Measurements from ENCODE around the gene HBEGF.
A peak's percentile ranks its signal among the peaks of the same experiment; 100 is the strongest.

The HBEGF gene, protein sequence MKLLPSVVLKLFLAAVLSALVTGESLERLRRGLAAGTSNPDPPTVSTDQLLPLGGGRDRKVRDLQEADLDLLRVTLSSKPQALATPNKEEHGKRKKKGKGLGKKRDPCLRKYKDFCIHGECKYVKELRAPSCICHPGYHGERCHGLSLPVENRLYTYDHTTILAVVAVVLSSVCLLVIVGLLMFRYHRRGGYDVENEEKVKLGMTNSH

GRCh38 chr5:140346348-140347221 is at the start of gene HBEGF:
Gene HBEGF (minus strand): TSS chr5:140346603. CDS start chr5:140346328, 275 bp downstream.
- peak; percentile 59 to 61 for DNase-seq

- DNase-seq: no peak
Measured at GRCh38 chr5:140393738-140394137, 47.3 kb upstream of the HBEGF start.

DNA sequence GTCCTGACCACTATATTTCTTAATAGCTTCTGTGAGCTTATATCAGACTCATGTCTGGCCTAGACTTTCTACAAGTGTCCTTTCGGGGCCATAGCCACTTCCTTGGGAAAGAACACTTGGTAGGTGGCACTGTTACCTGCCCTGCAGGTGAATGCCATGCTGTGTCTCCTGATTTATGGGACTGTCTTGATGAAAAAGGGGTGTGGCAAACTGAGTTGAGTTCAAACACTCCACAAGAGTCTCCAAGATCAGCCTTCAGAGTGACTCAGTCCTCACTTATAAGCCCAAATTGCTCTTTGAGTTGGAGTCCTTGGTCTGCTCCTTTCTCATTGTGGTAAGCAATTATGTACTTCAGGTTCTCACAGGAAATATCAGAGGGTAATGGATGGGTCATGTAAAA is 45.3 kb upstream of the HBEGF start:
- DNase-seq: no peak

DNA sequence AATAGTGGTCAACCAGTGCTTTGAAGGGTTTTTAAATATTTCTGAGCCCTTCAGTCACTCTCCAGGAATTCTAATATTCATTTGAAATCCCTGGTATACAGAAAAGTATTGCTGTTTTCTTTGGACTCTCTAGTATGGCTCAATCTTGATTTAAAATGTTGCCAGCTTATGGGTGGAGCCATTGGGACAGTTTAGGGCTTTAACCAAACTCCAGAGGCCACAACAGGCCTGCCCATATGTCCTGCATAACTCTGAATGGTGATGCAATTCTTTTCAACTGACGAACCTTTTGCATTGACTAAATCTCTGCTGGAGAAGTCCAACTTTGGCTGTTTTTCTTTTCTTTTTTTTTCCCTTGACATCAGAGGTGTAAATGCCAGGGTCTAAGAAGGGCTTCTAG is 44.9 kb upstream of the HBEGF start:
- no peak for DNase-seq

DNA sequence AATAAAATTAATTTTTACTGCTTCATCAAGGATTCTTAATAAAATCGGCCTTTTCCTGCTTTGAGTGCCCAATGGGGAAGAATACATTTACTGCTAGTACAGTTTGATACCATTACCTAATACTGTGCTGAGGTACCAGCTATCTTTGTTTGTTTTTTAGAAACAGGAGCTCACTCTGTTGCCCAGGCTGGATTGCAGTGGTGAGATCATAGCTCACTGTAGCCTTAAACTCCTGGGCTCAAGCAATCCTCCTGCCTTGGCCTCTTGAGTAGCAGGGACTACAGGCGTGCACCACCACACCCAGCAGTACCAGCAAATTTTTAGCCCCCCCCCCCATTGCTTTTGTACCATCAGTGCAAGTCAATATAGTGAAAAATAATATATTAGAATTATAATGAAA is 41.6 kb upstream of the HBEGF start:
- DNase-seq: no peak

DNA sequence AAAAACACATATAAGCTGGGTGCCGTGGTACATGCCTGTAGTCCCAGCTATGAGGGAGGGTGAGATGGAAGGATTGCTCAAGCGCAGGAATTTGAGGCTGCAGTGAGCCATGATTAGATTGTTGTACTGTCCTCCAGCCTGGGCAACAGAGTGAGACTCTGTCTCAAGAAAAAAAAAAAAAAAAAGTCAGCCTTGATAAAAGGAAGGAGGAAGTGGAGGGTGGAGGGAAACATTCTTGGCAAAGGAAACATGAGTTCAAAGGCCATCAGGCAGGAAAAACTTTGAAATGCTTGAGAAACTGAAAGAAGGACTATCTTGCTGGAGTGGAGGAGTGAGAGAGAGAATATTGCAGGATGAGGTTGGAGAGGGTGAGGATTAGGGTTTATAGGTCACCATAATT is 36.9 kb upstream of the HBEGF start:
- no peak for DNase-seq

- no peak for DNase-seq
Measured at GRCh38 chr5:140382866-140383265, 36.5 kb upstream of the HBEGF start.

DNA sequence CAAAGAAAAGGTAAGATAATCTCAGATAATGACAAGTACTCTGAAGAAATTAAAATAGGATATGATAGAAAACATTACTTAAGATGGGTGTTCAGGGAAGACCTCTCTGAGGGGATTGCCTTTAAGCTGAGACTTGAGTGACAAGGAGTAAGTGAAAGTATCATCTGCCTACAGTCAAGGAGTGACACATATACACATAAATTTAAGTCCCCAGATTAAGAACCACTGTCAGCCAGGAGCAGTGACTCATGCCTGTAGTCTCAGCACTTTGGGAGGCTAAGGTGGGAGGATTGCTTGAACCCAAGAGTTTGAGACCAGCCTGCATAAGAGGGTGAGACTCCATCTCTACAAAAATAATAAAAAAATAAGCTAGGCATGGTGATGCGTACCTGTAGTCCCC is 35.6 kb upstream of the HBEGF start:
- DNase-seq: no peak

GRCh38 chr5:140381351-140381750 is 34.9 kb upstream of the HBEGF start:
- DNase-seq: no peak

DNA sequence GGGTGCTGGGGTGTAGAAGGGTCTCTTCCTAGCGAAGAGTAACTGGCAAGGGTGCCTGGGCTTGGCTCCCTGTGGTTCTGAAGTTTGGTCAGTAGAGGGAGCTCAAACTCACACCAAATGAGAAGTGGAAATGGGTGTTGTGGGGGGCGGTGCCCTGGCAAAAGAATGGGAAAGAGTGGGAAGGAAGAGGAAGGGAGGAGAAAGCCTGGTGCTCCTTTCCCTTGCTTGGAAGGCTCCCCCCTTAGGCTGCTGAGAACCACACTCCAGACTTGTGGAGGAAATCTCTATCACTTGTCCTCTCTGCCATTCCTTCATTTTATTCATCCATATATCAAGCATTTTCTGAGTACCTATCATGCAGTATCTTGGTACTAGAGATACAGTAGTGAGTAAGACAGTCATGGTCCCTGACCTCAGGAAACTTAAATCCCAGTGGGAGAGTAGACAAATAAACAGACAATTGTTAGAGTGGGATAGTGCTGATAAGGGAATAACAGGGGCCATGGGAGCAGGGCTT is 26.6 kb upstream of the HBEGF start:
- DNase-seq: peak; percentile 32 to 59

GRCh38 chr5:140371356-140372151 is 25.2 kb upstream of the HBEGF start:
- DNase-seq: no peak

- no peak for DNase-seq
Measured at GRCh38 chr5:140367256-140368013, 21.0 kb upstream of the HBEGF start.

GRCh38 chr5:140366589-140367255 is 20.3 kb upstream of the HBEGF start:
- no peak for DNase-seq

GRCh38 chr5:140365941-140366340 is 19.5 kb upstream of the HBEGF start:
- no peak for DNase-seq

- DNase-seq: no peak
Measured at GRCh38 chr5:140365282-140365681, 18.9 kb upstream of the HBEGF start.

DNA sequence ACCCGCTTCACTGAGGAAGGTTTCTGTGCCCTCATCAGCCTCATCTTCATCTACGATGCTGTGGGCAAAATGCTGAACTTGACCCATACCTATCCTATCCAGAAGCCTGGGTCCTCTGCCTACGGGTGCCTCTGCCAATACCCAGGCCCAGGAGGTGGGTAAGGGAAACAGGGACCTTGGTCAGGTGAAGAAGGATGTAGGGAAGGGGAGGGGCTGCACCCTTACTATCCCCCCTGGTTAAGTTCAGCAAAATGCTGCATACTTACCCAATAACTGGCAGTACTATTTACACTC is 18.0 kb upstream of the HBEGF start:
- DNase-seq: no peak

GRCh38 chr5:140363631-140364471 is 17.4 kb upstream of the HBEGF start:
- no peak for DNase-seq

DNA sequence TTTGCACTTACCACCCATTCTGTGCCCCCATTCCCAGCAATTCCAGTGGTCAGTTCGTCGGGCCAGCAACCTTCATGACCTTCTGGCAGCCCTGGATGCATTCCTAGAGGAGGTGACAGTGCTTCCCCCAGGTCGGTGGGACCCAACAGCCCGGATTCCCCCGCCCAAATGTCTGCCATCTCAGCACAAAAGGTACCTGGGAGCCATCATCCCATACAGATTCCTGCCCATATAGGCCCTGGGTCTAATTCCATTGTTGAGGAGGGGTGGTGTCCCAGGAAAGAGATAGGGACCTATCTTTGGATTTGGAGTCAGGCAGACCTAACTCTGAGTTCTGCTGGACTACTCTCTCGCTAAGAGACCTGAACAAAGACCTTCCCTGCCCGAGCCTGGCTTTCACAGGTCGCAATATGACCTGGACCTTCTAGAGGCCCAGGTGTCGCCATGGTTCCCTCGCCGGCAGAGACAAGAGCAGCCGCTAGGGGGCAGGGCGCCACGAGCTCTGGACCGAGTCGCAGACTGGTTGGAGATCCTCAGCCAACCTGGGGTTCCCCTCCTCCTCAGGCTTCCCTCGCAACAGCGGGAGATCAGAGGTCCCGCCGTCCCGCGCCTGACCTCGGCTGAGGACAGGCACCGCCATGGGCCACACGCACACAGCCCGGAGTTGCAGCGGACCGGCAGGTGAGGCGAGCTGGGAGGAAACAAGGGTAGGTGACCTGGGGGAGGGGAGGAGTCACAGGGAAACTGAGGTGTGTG is 16.6 kb upstream of the HBEGF start:
- peak; percentile 76 to 85 for DNase-seq

DNA sequence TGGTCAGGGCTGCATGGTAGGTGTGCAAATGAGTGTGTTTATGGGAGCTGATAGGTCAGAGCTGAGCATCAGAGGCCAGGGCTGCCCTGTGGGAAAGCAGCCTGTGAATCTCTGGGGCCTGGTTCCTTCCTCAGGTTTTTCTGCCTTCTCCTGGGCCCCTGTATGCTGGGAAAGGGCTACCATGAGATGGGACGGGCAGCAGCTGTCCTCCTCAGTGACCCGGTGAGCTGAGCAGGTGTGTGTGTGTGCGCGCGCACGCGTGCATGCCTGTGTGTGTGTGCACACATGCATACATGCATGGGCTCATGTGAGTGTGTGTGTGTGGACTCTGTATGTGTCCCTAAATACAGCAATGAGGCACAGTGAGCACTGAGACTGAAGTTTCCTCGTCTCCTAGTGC is 15.9 kb upstream of the HBEGF start:
- no peak for DNase-seq

- DNase-seq: no peak
Measured at GRCh38 chr5:140361901-140362300, 15.5 kb upstream of the HBEGF start.
